Spinal cord (tissue), 10 donors: Measurements from ENCODE around the gene ST14. TPM values are rescaled to one million over a fixed set of nuclear protein-coding genes. Genes with fewer than 3 reads are reported as not detected.

ENCODE experiments used
- DNase-seq, 6 donors: peaks; one replicate each; pipeline versions ENCODE4 v3.0.0 to v3.0.0-alpha.2; 2013 to 2015; ENCODE audit warnings: low spot score in 6 of 6, low read depth in 4 of 6
- H3K27ac ChIP-seq: one replicate; pipeline ENCODE4 v1.5.1; 2013; ENCODE audit warnings: low read depth, low read length, control low read depth
- H3K27me3 ChIP-seq: one replicate; pipeline ENCODE4 v1.6.1; 2013; ENCODE audit warnings: low read length; ENCODE audit not compliant: control insufficient read depth, insufficient read depth
- H3K36me3 ChIP-seq: one replicate; pipeline ENCODE4 v1.6.1; 2013; ENCODE audit warnings: low read length; ENCODE audit not compliant: control insufficient read depth, insufficient read depth
- H3K4me1 ChIP-seq: one replicate; pipeline ENCODE4 v1.6.1; 2013; ENCODE audit warnings: low read length; ENCODE audit not compliant: control insufficient read depth, insufficient read depth
- H3K4me3 ChIP-seq: one replicate; pipeline ENCODE4 v1.5.1; 2013; ENCODE audit warnings: low read depth, low read length, control low read depth
- H3K9me3 ChIP-seq: one replicate; pipeline ENCODE4 v1.6.1; 2013; ENCODE audit warnings: low read length; ENCODE audit not compliant: control insufficient read depth, insufficient read depth
- WGBS: methylation state at CpG from one replicate; pipeline ENCODE4 v1.1.5; 2013; ENCODE audit warnings: missing lambda C conversion rate; ENCODE audit not compliant: insufficient coverage; 5-methylcytosine and 5-hydroxymethylcytosine counted together
- polyA plus RNA-seq, 2 donors: library from polyadenylated mRNA; unstranded; fragments of 120-200 nt; gene quantifications; one replicate each; pipeline ENCODE4 v1.2.1, GENCODE V29; 2013; ENCODE audit not compliant: insufficient read length in 2 of 2
- total RNA-seq, 2 donors: library from RNA; depleted of rRNA in 1 of 2; stranded (reverse); fragments of 120-200 nt in 1 of 2; fragments of >200 nt in 1 of 2; gene quantifications; one replicate each; pipeline versions ENCODE4 v1.2.3 to v1.2.4, GENCODE V29; 2013 to 2014
- donor health status: healthy.

The ST14 gene
- total and polyA plus RNA-seq, 4 donors: 0.89 to 2.8 (median 1.3) TPM

GRCh38 chr11:130160498-130161155, 1.0 kb downstream of the ST14 start:
- Histone ChIP-seq H3K36me3 (no peaks in the 10 kb centered on the region), H3K9me3 (no peaks in the 10 kb centered on the region), H3K27me3 (peaks cover 43% of the 10 kb centered on the region), H3K4me3 (no peak overlapping the region), H3K4me1 (peaks cover 16% of the 10 kb centered on the region), H3K27ac (no peak overlapping the region)
- no peak for DNase-seq
- 50% methylated on average over 14 of the region's 19 CpGs for WGBS

- peaks cover 43% of the 10 kb centered on the region for H3K27me3 ChIP-seq
- H3K9me3 ChIP-seq: no peaks in the 10 kb centered on the region
- H3K36me3 ChIP-seq: no peaks in the 10 kb centered on the region
- 66% methylated on average over 11 of the region's 11 CpGs for WGBS
- no peak overlapping the region for H3K4me3 ChIP-seq
- peaks cover 16% of the 10 kb centered on the region for H3K4me1 ChIP-seq
- DNase-seq: no peak
- no peak overlapping the region for H3K27ac ChIP-seq
These were observed 2.0 kb downstream of the ST14 start for GRCh38 chr11:130161441-130162145.

DNA sequence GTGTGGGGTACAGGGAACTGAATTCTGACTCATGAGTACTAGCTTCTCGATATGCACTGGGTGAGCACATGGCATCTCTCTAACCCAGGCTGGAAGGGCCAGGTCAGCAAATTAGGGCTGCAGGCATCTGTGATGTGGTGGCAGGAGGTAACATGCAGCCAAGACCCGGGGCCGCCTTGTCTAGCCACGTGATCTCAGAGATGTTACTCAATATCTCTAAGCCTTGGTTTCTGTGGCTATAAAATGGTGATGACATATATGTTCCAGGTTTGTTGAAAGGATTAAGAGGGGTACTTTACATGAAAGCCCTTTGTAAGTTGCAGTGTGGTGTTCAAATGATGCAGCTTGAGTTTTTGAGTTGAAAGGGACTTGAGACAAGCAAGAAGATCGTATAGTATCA, 3.2 kb downstream of the ST14 start:
- no peaks in the 10 kb centered on the region for H3K9me3 ChIP-seq
- no peak overlapping the region for H3K27ac ChIP-seq
- 90% methylated on average over 5 of the region's 5 CpGs for WGBS
- no peak overlapping the region for H3K4me3 ChIP-seq
- DNase-seq: no peak
- peaks cover 43% of the 10 kb centered on the region for H3K27me3 ChIP-seq
- H3K4me1 ChIP-seq: peaks cover 16% of the 10 kb centered on the region
- H3K36me3 ChIP-seq: no peaks in the 10 kb centered on the region

DNA sequence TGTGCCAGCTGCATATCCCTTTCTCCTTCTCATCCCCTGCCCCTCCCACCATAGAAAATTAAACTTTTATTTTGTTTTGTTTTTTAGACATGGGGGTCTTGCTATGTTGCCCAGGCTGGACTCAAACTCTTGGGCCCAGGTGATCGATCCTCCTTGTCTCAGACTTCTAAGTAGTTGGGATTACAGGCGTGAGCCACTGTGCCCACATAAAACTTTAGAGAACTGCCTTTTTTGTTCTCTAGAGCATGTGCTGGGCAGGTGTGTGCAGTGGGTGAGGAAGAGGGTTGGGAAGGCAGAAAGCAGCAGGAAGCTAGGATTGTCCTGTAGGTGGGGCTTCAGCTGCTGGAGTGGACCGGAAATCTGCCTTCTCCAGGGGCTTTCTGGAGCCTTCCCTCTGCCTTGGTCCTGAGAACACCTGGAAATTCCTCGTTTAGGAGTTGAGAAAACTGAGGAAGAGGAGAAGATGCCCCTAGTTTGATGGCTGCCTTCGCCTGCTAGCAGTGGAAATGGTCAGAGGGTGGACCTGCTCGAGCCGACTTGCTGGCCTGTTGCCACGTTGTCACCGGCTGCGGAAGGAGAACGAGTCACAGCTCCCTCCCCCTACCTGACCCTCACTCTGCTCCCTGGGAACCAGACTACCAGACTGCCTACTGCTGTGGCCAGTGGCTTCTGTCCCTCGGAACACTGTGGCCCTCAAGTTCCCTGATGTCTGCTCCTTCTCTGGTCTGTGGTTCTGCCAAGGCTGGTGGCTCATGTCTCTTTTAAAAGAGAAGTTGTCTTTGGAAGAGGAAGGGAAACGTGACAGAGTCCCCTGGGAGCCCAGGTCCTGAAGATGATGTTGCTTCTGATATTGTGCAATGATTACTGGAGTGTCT, 4.0 kb downstream of the ST14 start:
- Histone ChIP-seq H3K4me3 (no peak overlapping the region), H3K9me3 (no peaks in the 10 kb centered on the region), H3K27me3 (peaks cover 38% of the 10 kb centered on the region), H3K4me1 (peaks cover 16% of the 10 kb centered on the region), H3K36me3 (no peaks in the 10 kb centered on the region), H3K27ac (no peak overlapping the region)
- DNase-seq: no peak
- 59% methylated on average over 12 of the region's 13 CpGs for WGBS

- Histone ChIP-seq H3K27me3 (peaks cover 32% of the 10 kb centered on the region), H3K4me1 (peaks cover 13% of the 10 kb centered on the region), H3K4me3 (no peak overlapping the region), H3K36me3 (no peaks in the 10 kb centered on the region), H3K27ac (no peak overlapping the region), H3K9me3 (no peaks in the 10 kb centered on the region)
- 100% methylated on average over 1 of the region's 2 CpGs for WGBS
- DNase-seq: no peak
These were observed 4.6 kb downstream of the ST14 start for GRCh38 chr11:130164221-130164570.

GRCh38 chr11:130165601-130166456, 6.2 kb downstream of the ST14 start:
- Histone ChIP-seq H3K27me3 (peaks cover 19% of the 10 kb centered on the region), H3K9me3 (no peaks in the 10 kb centered on the region), H3K27ac (no peak overlapping the region), H3K36me3 (no peaks in the 10 kb centered on the region), H3K4me1 (no peaks in the 10 kb centered on the region), H3K4me3 (no peak overlapping the region)
- DNase-seq: no peak
- WGBS: 71% methylated on average over 1 of the region's 9 CpGs

DNA sequence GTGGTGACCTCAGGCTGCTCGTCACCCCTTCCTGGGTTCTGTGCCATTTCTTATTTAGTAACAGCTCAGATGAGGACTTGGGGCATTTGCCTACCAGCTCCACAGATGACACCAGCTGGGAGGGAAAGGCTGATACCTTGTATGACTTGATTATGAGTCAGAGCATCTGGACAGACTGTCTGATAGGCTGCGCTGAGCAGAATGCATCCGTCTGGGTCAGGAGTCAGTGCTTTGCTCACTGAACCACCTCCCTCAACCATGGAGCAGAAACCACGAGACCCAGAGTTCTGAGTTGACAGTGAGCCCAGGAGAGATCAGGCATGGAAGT, 6.8 kb downstream of the ST14 start:
- peaks cover 13% of the 10 kb centered on the region for H3K27me3 ChIP-seq
- no peaks in the 10 kb centered on the region for H3K36me3 ChIP-seq
- no peak for DNase-seq
- no peaks in the 10 kb centered on the region for H3K9me3 ChIP-seq
- no peak overlapping the region for H3K4me3 ChIP-seq
- WGBS: 70% methylated on average over 3 of the region's 4 CpGs
- no peaks in the 10 kb centered on the region for H3K4me1 ChIP-seq
- no peak overlapping the region for H3K27ac ChIP-seq

- WGBS: no CpG with 5 or more reads among the region's 3 CpGs
- DNase-seq: no peak
- Histone ChIP-seq H3K9me3 (no peaks in the 10 kb centered on the region), H3K27ac (no peak overlapping the region), H3K27me3 (peaks cover 6% of the 10 kb centered on the region), H3K4me3 (no peak overlapping the region), H3K36me3 (no peaks in the 10 kb centered on the region), H3K4me1 (no peaks in the 10 kb centered on the region)
These were observed 7.6 kb downstream of the ST14 start for GRCh38 chr11:130167146-130167545.

GRCh38 chr11:130168105-130168504, 8.5 kb downstream of the ST14 start:
- Histone ChIP-seq H3K36me3 (no peaks in the 10 kb centered on the region), H3K27ac (no peak overlapping the region), H3K27me3 (no peaks in the 10 kb centered on the region), H3K9me3 (no peaks in the 10 kb centered on the region), H3K4me1 (no peaks in the 10 kb centered on the region), H3K4me3 (no peak overlapping the region)
- no peak for DNase-seq
- WGBS: 89% methylated on average over 5 of the region's 7 CpGs
